Stimulated activated effector memory CD8-positive, alpha-beta T cell treated with anti-CD3 and anti-CD28 coated beads, Interleukin-12 subunit alpha, Interleukin-12 subunit beta, amount 100 ng/mL, for 72 hours (primary cell): Measurements from ENCODE around the gene GJA9.

Experiments used
- ATAC-seq: fragments of 150-1000 bp; cut with Tn5 transposase; 2 replicates; pipeline ENCODE4 v1.10.0; 2021
- DNase-seq, 2 donors: peaks; one replicate each; pipeline ENCODE4 v3.0.0; 2021 to 2022; ENCODE audit warnings: low spot score in 2 of 2
- H3K27ac Mint-ChIP-seq: one replicate; pipeline ENCODE4 v1.8.0; 2022; ENCODE audit warnings: mild to moderate bottlenecking, mixed read lengths
- H3K36me3 Mint-ChIP-seq: one replicate; pipeline ENCODE4 v1.8.0; 2022; ENCODE audit warnings: mild to moderate bottlenecking, mixed read lengths
- H3K4me1 Mint-ChIP-seq: one replicate; pipeline ENCODE4 v1.8.0; 2022; ENCODE audit warnings: mixed read lengths
- H3K4me3 Mint-ChIP-seq: one replicate; pipeline ENCODE4 v1.8.0; 2022; ENCODE audit warnings: mild to moderate bottlenecking, mixed read lengths
- H3K9me3 Mint-ChIP-seq: one replicate; pipeline ENCODE4 v1.8.0; 2022; ENCODE audit warnings: mixed read lengths

Gene GJA9

DNA sequence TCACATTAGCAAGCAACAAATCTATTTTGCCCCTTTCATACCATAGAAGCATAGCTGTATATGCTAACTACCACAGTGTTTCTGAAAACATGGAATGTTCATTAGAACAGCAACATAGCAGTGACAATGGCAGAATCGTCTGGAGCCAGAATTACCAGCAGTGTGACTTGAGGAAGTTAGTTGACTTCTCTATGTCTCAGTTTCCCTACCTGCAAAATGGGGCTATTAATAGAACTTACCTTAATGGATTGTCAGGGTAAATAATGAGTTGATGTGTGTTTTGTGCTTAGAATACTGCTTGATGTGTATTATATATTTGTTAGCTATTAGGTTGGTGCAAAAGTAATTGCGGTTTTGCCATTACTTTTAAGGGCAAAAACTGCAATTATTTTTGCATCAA is 14.8 kb upstream of the GJA9 start:
- Mint-ChIP-seq H3K36me3 (no peaks in the 10 kb centered on the region), H3K27ac (no peak overlapping the region), H3K4me3 (no peak overlapping the region), H3K4me1 (no peaks in the 10 kb centered on the region), H3K9me3 (no peaks in the 10 kb centered on the region)
- ATAC-seq, result no peak
- DNase-seq, result no peak

DNA sequence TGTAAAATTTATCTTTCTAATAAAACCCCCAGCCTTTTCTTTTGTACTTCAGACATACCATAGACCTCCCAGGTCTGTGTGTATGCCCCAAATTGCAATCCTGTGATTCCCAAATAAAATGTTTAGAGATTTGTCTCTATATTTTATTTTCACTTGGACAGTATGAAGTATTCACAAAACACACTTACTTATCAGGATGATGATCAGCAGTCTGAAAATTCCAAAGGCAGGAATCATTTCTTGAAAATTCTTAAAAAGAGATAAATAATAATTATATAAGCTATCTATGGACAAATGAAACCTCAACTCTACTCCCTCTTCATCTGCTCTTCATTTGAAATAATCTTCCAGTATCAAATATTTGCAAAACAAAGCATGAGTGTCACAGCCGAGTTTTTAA is 11.6 kb upstream of the GJA9 start:
- no peak overlapping the region for H3K4me3 Mint-ChIP-seq
- DNase-seq, result no peak
- H3K27ac Mint-ChIP-seq, result no peak overlapping the region
- no peaks in the 10 kb centered on the region for H3K36me3 Mint-ChIP-seq
- no peaks in the 10 kb centered on the region for H3K9me3 Mint-ChIP-seq
- no peaks in the 10 kb centered on the region for H3K4me1 Mint-ChIP-seq
- no peak for ATAC-seq

DNA sequence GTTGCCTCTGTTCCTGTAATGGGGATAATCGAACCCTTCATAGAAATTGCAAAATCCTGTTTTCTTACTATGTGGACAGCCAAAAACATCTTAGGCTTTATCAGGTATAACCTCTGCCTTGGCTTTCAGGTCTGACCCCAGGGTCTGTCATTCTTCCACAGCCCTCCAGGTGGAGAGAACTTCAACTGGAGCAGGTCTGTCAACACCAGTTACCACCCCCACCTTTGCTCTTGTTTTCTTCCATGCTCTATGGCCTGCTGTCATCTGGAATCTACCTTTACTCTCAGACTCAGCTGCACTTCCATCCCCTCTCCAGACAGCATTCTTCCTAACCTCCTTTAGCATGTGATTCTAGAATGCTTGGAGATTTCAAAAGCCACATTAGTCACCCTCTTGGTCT is 10.4 kb upstream of the GJA9 start:
- no peak for DNase-seq
- H3K27ac Mint-ChIP-seq, result no peak overlapping the region
- H3K9me3 Mint-ChIP-seq, result no peaks in the 10 kb centered on the region
- ATAC-seq, result no peak
- H3K4me3 Mint-ChIP-seq, result no peak overlapping the region
- H3K36me3 Mint-ChIP-seq, result no peaks in the 10 kb centered on the region
- no peaks in the 10 kb centered on the region for H3K4me1 Mint-ChIP-seq

DNA sequence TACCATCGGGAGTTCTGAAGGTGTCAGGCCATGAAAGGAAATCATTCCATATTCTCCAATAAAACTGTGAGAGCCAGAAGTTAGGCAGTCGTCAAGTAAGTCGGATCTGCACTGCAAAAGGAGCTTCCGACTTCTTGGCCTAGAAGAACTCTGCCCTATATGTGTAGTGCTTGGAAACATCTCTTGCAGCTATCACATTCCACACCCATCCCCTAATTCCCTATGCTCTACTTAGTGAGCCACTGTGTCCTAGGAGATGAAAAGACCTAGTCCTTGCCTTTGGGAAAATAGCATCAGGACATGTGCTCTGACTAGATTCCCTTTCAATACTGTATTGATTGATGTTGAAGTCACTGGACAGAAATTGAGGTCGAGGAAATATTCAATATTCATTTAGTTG is 8.2 kb upstream of the GJA9 start:
- no peak for DNase-seq
- Mint-ChIP-seq H3K27ac (no peak overlapping the region), H3K4me1 (no peaks in the 10 kb centered on the region), H3K9me3 (no peaks in the 10 kb centered on the region), H3K36me3 (no peaks in the 10 kb centered on the region), H3K4me3 (no peak overlapping the region)
- ATAC-seq, result no peak

DNA sequence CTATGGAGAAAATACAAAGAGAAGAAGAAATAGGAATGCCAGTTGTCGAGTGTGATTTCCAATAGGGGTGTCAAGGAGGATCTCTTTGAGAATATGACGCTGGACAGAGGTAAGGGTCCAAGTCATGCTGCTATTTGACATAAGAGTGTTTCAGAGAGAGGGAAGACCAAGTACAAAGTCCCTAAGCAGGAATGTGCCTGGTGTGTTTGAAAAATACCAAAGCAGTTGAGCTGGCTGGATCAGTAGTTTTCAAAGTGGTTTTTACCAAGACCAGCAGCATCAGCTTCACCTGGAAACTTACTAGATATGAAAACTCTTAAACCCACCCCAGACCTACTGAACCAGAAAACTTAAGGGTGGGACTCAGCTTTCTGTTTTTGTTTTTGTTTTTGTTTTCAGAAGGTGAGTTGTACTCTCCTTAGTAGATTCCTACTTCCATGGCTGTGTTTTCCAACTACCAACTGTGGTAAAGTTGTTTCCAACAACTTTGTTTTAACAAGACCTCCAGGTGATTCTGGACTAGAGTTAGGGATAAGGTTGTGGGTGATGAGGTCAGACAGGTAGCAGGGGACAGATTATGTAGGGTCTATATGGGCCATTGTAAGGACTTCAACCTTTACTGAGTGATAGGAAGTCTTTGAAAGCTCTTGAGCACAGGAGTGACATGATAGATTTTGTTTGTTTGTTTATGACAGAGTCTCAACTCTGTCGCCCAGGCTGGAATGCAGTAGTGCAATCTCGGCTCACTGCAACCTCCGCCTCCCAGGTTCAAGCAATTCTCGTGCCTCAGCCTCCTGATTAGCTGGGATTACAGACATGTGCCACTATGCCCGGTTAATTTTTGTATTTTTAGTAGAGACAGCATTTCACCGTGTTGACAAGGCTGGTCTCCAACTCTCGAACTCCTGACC is 7.3 kb upstream of the GJA9 start:
- DNase-seq, result no peak
- ATAC-seq, result no peak
- no peak overlapping the region for H3K4me3 Mint-ChIP-seq
- H3K36me3 Mint-ChIP-seq, result no peaks in the 10 kb centered on the region
- H3K4me1 Mint-ChIP-seq, result no peaks in the 10 kb centered on the region
- no peak overlapping the region for H3K27ac Mint-ChIP-seq
- no peaks in the 10 kb centered on the region for H3K9me3 Mint-ChIP-seq

DNA sequence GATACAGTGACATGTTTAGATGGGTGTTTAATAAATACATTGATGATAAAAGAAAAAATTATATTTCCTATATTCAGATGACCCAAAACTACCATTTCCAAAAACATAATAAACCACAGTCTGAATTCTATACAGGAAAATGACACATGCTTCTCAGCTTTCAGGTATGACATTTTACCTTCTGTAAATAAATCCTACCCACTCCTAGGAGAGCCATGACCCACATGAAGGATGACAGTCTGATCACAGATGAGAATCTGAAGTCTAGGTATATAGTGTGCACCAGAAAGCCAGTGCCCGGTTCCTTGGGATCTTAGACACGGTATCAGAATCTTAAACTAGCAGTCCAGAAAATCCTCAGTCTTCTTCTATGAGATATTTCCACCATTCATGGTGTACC is 3.7 kb upstream of the GJA9 start:
- no peak for ATAC-seq
- H3K9me3 Mint-ChIP-seq, result no peaks in the 10 kb centered on the region
- no peak for DNase-seq
- H3K4me1 Mint-ChIP-seq, result no peaks in the 10 kb centered on the region
- H3K4me3 Mint-ChIP-seq, result no peak overlapping the region
- no peaks in the 10 kb centered on the region for H3K36me3 Mint-ChIP-seq
- H3K27ac Mint-ChIP-seq, result no peak overlapping the region

DNA sequence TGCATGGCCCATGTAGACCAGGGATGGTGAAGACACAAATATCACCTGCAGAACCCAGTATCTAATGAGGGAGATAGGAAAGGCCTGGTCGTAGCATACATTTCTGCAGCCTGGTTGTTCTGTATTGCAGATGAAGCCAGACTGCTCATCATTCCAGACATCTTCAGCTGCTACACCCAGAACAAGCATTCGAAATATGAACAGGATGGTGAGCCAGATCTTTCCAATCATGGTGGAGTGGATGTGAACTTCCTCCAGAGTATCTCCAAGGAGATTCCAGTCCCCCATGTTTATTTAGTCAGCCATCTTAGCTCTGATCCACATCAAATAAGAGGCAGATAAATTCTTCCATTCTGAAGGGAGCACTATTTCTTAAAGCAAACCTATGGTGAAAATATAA is 5.6 kb downstream of the GJA9 start:
- no peak overlapping the region for H3K4me3 Mint-ChIP-seq
- no peak for ATAC-seq
- H3K9me3 Mint-ChIP-seq, result no peaks in the 10 kb centered on the region
- peaks cover 21% of the 10 kb centered on the region for H3K36me3 Mint-ChIP-seq
- no peak for DNase-seq
- peaks cover 27% of the 10 kb centered on the region for H3K4me1 Mint-ChIP-seq
- no peak overlapping the region for H3K27ac Mint-ChIP-seq

DNA sequence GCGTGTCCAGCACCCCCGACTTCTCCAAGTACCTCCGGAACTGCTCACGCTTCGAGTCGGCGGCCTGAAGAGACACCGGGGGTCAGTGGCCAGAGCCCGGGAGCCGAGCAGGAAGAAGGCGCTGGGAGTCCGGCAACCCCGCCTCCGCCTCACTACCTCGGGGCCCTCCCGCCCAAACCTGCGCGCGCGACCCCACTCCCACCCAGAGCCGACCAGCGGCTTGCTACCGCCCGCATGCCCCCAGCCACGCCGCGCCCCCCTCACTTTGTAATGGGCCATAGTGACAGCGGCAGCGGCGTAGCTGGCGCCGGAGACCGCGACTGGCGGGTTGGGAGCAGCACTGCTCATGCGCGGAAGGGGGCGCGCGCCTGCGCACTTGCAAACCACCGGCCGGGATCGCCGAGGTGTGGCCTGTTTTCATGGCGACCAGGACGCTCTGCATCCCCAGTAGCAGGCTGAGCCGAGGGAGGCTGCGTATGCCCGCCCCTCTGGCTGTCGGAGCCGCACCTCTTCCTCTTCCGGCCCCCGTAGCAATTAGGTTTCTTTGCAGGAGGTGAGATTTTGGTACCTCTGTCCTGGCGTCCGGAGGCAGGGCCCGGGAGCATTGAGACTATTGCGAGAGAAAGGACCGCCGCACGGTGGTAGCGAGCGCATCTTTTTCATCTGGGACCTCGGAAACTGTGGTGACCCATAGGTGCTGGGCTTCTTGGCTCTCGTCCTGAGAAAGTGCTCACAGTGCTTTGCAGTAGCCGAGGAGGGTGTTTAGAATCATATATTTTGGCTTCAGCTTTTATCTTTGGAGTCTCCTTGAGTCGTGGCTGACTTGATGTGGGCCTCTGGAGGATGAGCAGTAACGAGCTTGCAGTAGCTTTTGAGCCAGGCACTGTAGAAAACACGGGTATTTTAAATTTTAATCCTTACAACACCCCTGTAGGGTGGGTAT is 8.1 kb downstream of the GJA9 start, which contains the start of gene MYCBP:
Gene MYCBP (minus strand): TSS at position 322 of the 943 bp plus-strand sequence. CDS start 43 bp downstream, at position 279.
- ATAC-seq (peak; percentile 99), DNase-seq (peak; percentile 96 to 99)
- H3K36me3 Mint-ChIP-seq, result peaks cover 43% of the 10 kb centered on the region
- peak within 1 kb of the TSS; percentile 76 for H3K27ac Mint-ChIP-seq
- no peaks in the 10 kb centered on the region for H3K9me3 Mint-ChIP-seq
- peak within 1 kb of the TSS; percentile 81 for H3K4me3 Mint-ChIP-seq
- H3K4me1 Mint-ChIP-seq, result peaks cover 28% of the 10 kb centered on the region

DNA sequence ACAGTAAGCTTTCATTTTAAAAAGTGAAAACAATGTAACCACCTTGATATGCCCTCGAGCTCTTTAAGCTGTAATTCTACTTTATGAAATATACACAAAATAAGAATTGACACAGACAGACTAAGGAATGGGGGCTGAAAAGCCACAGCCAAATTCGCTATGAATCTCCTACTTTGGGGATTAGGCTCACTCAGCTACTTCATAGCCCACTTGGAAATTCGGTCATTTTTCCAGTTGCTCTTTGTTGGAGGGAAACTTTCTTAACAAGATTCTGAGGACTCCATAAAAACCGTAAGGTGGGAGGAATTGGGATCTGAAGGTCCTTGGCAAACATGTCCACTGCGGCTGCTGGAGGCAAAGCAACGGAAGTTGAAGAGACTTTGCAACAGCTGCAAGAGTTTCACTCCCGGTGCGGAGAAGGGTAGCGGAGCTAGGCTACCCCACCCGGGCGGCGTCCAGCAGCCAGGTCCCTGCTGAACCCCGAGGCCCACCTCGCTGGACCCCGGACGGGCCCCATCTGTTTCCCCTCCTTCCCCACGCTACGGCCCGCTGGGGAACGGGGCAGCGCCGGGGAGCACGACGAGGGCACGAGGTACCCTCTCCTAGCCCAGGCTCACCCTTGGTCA is 8.9 kb downstream of the GJA9 start:
- peak overlapping the region; percentile 76 for H3K27ac Mint-ChIP-seq
- H3K4me1 Mint-ChIP-seq, result peaks cover 36% of the 10 kb centered on the region
- DNase-seq, result peak in 1 of 2 donors; percentile 24
- peak; percentile 46 for ATAC-seq
- H3K4me3 Mint-ChIP-seq, result peak overlapping the region; percentile 81
- peaks cover 51% of the 10 kb centered on the region for H3K36me3 Mint-ChIP-seq
- H3K9me3 Mint-ChIP-seq, result no peaks in the 10 kb centered on the region

DNA sequence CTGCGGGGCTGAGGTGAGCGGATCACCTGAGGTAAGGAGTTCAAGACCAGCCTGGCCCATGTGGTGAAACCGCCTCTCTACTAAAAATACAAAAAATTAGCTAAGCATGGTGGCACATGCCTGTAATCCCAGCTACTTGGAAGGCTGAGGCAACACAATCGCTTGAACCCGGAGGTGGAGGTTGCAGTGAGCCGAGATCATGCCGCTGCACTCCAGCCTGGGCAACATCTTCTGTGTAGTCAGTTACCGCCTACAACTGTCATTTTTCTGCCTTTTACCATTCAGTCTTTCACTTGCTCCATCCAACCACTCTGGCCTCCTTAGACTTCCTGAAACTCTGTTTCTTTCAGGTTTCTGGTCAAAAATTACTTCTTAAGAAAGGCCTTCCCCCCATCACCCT is 10.4 kb downstream of the GJA9 start:
- DNase-seq (no peak), ATAC-seq (no peak)
- Mint-ChIP-seq H3K36me3 (peaks cover 66% of the 10 kb centered on the region), H3K4me1 (peaks cover 37% of the 10 kb centered on the region), H3K4me3 (peak overlapping the region; percentile 81), H3K27ac (no peak overlapping the region), H3K9me3 (no peaks in the 10 kb centered on the region)

DNA sequence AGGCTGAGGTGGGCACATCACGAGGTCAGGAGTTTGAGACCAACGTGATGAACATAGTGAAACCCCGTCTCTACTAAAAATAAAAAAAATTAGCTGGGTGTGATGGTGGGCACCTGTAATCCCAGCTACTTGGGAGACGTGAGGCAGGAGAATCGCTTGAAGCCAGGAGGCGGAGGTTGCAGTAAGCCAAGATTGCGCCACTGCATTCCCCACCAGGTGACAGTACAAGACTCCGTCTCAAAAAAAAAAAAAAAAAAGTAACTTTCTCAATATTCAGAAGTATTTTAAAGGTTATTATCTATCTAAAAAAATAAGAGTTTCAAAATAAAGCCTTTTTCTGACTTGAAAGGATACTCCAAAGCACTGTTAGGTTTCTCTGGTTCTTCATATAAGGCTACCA is 14.2 kb downstream of the GJA9 start:
- ATAC-seq (no peak), DNase-seq (no peak)
- H3K36me3 Mint-ChIP-seq, result peaks cover 78% of the 10 kb centered on the region
- peaks cover 24% of the 10 kb centered on the region for H3K4me1 Mint-ChIP-seq
- no peak overlapping the region for H3K4me3 Mint-ChIP-seq
- H3K27ac Mint-ChIP-seq, result no peak overlapping the region
- H3K9me3 Mint-ChIP-seq, result no peaks in the 10 kb centered on the region

DNA sequence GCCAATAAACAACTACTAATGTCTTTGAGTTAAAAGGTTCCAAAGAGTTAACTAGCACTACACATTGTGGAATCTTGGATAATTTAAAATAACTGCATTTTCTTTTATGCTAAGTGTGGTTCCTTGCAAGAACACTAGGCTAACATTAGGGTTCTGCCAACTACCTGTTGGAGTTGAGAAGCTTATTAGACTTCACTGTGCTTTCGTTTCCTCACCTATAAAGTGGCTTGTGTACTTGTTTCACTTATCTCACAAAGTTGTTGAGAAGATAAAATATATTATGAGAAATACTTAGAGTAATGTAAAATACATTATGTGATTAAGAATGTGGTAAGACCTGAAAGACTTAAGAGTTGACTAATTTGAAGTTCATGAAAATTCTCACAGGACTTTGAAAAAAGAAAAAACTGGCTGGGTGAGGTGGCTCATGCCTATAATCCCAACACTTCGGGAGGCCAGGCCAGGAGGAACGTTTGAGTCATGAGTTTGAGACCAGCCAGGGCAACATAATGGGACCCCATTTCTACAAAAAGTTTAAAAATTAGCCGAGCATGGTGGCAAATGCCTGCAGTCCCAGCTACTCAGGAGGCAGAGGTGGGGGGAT is 16.2 kb downstream of the GJA9 start:
- Mint-ChIP-seq H3K36me3 (peaks cover 67% of the 10 kb centered on the region), H3K4me3 (no peak overlapping the region), H3K27ac (no peak overlapping the region), H3K4me1 (peaks cover 22% of the 10 kb centered on the region), H3K9me3 (no peaks in the 10 kb centered on the region)
- no peak for DNase-seq
- no peak for ATAC-seq

DNA sequence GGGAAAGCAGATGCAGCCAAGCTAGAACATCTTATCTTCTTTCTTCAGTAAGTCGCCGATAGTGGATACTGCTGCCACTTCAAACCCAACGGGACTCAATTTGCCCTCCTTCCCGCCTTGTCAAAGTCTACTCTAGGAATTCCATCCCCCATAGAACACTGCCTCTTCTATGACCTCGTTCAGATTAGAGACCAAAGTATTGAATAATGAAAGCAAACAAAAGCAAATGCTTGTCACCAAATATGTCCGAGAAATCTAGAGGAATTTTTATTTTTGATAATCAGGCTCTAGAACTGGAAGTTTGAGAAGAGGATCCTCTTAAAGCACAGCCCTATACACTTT is 21.0 kb downstream of the GJA9 start:
- ATAC-seq, result no peak
- Mint-ChIP-seq H3K36me3 (peaks cover 53% of the 10 kb centered on the region), H3K4me1 (peaks cover 36% of the 10 kb centered on the region), H3K4me3 (peak overlapping the region; percentile 83), H3K27ac (peak overlapping the region; percentile 82), H3K9me3 (no peaks in the 10 kb centered on the region)
- no peak for DNase-seq

DNA sequence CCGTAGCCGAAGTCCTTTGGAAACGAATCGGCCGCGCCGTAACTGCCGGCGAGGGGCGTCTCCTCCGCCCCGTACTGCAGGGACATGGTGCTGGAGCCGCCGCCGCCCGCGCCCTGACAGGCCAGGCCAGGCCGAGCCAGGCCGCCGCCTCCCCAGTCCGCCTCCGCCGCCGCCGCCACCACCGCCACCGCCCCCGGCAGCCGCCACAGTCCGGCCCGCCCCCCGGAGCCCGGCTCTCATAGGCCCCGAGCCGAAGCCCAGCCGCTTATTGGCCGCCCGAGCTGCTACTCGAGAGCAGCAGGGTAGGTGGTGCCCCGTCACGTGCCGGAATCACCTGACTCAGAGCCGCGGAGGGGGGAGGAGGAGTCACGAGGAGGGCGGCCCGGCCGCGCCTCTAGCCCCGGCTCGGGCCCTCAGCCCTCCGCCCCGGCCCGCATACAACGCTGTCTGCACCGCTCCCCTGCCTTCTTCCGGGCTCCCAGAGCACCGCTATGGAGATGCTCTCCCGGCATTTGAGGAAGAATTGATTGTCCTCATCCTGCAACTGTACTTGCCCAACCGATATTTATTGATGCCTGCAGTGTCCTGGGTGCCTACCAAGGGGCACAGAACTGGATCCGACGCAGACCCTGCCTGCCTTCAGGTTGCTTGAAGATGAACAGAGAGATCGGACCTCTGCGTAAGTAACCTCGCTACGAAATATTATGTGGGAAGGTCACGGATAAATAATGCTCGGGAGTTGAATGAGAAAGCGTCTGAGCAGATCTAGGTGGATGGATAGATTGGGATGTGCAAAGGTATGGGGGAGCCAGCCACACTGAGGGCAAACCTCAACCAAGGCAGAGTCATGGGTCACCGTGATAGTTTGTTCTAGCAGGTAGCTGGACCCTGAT is 21.6 kb downstream of the GJA9 start, which contains the start of gene RRAGC:
Gene RRAGC (minus strand): TSS at position 212 of the 893 bp plus-strand sequence. CDS start 126 bp downstream, at position 86.
- peaks cover 42% of the 10 kb centered on the region for H3K4me1 Mint-ChIP-seq
- H3K27ac Mint-ChIP-seq, result peak within 1 kb of the TSS; percentile 82
- peak; percentile 97 for ATAC-seq
- peak within 1 kb of the TSS; percentile 83 for H3K4me3 Mint-ChIP-seq
- peaks cover 53% of the 10 kb centered on the region for H3K36me3 Mint-ChIP-seq
- DNase-seq, result peak; percentile 96 to 99
- no peaks in the 10 kb centered on the region for H3K9me3 Mint-ChIP-seq
